CD14-positive monocyte (primary cell): Measurements from ENCODE around the gene CPLX4. TPM values are rescaled to one million over a fixed set of nuclear protein-coding genes. Genes with fewer than 3 reads are reported as not detected.

Source experiments
- DNase-seq, 3 donors: peaks; one replicate each; pipeline ENCODE4 v3.0.0-alpha.2; 2011 to 2022
- H2AFZ ChIP-seq: 2 replicates; pipeline ENCODE4 v1.6.0; 2012; ENCODE audit warnings: mild to moderate bottlenecking, low read depth, low read length, inconsistent platforms; ENCODE audit not compliant: insufficient read depth, poor library complexity, severe bottlenecking
- H3K27ac ChIP-seq, 2 donors: 1 replicate in 1 of 2; 2 replicates in 1 of 2; pipeline ENCODE4 v1.5.1; 2012 to 2013; ENCODE audit warnings: low read length in 2 of 2, control low read depth in 1 of 2, inconsistent platforms in 1 of 2, low read depth in 1 of 2, mild to moderate bottlenecking in 1 of 2
- H3K27me3 ChIP-seq, 2 donors: one replicate each; pipeline versions ENCODE4 v1.6.0 to v1.6.1; 2011 to 2013; ENCODE audit warnings: low read length in 2 of 2; ENCODE audit not compliant: control insufficient read depth in 2 of 2, insufficient read depth in 2 of 2
- H3K36me3 ChIP-seq, 2 donors: replicated peaks in 1 of 2; 1 replicate in 1 of 2; 2 replicates in 1 of 2; pipeline versions ENCODE4 v1.5.1 to v1.6.1; 2012 to 2013; ENCODE audit warnings: low read length in 2 of 2, control low read depth in 1 of 2, inconsistent platforms in 1 of 2, mild to moderate bottlenecking in 1 of 2; ENCODE audit not compliant: insufficient read depth in 2 of 2, control insufficient read depth in 1 of 2
- H3K4me1 ChIP-seq, 2 donors: 1 replicate in 1 of 2; 2 replicates in 1 of 2; pipeline versions ENCODE4 v1.5.1 to v1.6.1; 2012 to 2013; ENCODE audit warnings: low read length in 2 of 2, control low read depth in 1 of 2, inconsistent platforms in 1 of 2, mild to moderate bottlenecking in 1 of 2, moderate library complexity in 1 of 2; ENCODE audit not compliant: insufficient read depth in 2 of 2, control insufficient read depth in 1 of 2
- H3K4me2 ChIP-seq: replicated peaks from 2 replicates; pipeline ENCODE3; 2012; ENCODE audit warnings: low read length, moderate library complexity, mild to moderate bottlenecking; ENCODE audit not compliant: poor library complexity, severe bottlenecking; ENCODE audit errors: extremely low read depth
- H3K4me3 ChIP-seq, 3 experiments: fragments of 200-600 bp in 1 of 3; sonication (generic) in 1 of 3; replicated peaks in 1 of 3; 1 replicate in 2 of 3; 2 replicates in 1 of 3; pipeline ENCODE4 v1.5.1; 2011 to 2013; ENCODE audit warnings: low read length in 3 of 3, mild to moderate bottlenecking in 3 of 3, control low read depth in 2 of 3, low read depth in 2 of 3, inconsistent platforms in 1 of 3, moderate library complexity in 1 of 3
- H3K79me2 ChIP-seq: 2 replicates; pipeline ENCODE4 v1.6.0; 2012; ENCODE audit warnings: mild to moderate bottlenecking, control low read depth, inconsistent platforms, low read length, moderate library complexity; ENCODE audit not compliant: insufficient read depth
- H3K9ac ChIP-seq: 2 replicates; pipeline ENCODE4 v1.6.0; 2017; ENCODE audit warnings: low read length, mild to moderate bottlenecking; ENCODE audit not compliant: insufficient read depth, poor library complexity, severe bottlenecking
- H3K9me3 ChIP-seq, 2 donors: replicated peaks in 1 of 2; 1 replicate in 1 of 2; 2 replicates in 1 of 2; pipeline versions ENCODE4 v1.5.1 to v1.6.1; 2012 to 2013; ENCODE audit warnings: low read length in 2 of 2, control low read depth in 1 of 2; ENCODE audit not compliant: control insufficient read depth in 1 of 2, insufficient read depth in 1 of 2
- H4K20me1 ChIP-seq: 2 replicates; pipeline ENCODE4 v1.6.0; 2012; ENCODE audit warnings: mild to moderate bottlenecking, low read length, control low read depth, moderate library complexity; ENCODE audit not compliant: insufficient read depth
- H3K27ac Mint-ChIP-seq, 7 donors: one replicate each; pipeline ENCODE4 v1.8.0; 2020; ENCODE audit warnings: mild to moderate bottlenecking in 7 of 7, mixed read lengths in 7 of 7, moderate library complexity in 6 of 7, inconsistent platforms in 2 of 7
- H3K27me3 Mint-ChIP-seq, 3 donors: one replicate each; pipeline ENCODE4 v1.8.0; 2021 to 2022; ENCODE audit warnings: low read depth in 3 of 3, mild to moderate bottlenecking in 3 of 3, mixed read lengths in 3 of 3, moderate library complexity in 3 of 3, inconsistent platforms in 1 of 3
- H3K36me3 Mint-ChIP-seq, 2 donors: one replicate each; pipeline ENCODE4 v1.8.0; 2020; ENCODE audit warnings: mixed read lengths in 2 of 2, inconsistent platforms in 1 of 2, mild to moderate bottlenecking in 1 of 2
- H3K4me1 Mint-ChIP-seq: one replicate; pipeline ENCODE4 v1.8.0; 2020; ENCODE audit warnings: mild to moderate bottlenecking, mixed read lengths
- H3K4me3 Mint-ChIP-seq, 2 donors: one replicate each; pipeline ENCODE4 v1.8.0; 2020; ENCODE audit warnings: mild to moderate bottlenecking in 2 of 2, mixed read lengths in 2 of 2, moderate library complexity in 1 of 2
- H3K9me3 Mint-ChIP-seq, 7 donors: one replicate each; pipeline ENCODE4 v1.8.0; 2020 to 2022; ENCODE audit warnings: mixed read lengths in 7 of 7, mild to moderate bottlenecking in 6 of 7, moderate library complexity in 6 of 7, inconsistent platforms in 2 of 7
- WGBS: methylation state at CpG from one replicate; pipeline ENCODE4 v1.1.5; 2013; ENCODE audit warnings: missing lambda C conversion rate; ENCODE audit not compliant: insufficient coverage; 5-methylcytosine and 5-hydroxymethylcytosine counted together
- intact Hi-C, 2 donors: fragments of 100-400 bp; cut with micrococcal nuclease; formaldehyde crosslinking; loops; one replicate each; pipeline versions ENCODE4 v1.15.0 to v1.15.1; 2023
- polyA plus RNA-seq, 3 donors: library from polyadenylated mRNA; depleted of rRNA in 1 of 3; unstranded in 2 of 3; stranded (reverse) in 1 of 3; fragments of 300-500 nt in 2 of 3; fragments of >200 nt in 1 of 3; fragmentation: Illumina TruSeq in 2 of 3; gene quantifications; 1 replicate in 2 of 3; 2 replicates in 1 of 3; pipeline ENCODE4 v1.2.3, GENCODE V29; 2012 to 2021
- TF ChIP-seq, protein P1 (sequence below): fragments of 200-600 bp; IDR thresholded peaks from one replicate; pipeline ENCODE4 v1.8.0; 2022; ENCODE audit warnings: antibody characterized with exemption, mild to moderate bottlenecking

CPLX4 gene
- polyA plus RNA-seq, 3 donors = not detected

DNA sequence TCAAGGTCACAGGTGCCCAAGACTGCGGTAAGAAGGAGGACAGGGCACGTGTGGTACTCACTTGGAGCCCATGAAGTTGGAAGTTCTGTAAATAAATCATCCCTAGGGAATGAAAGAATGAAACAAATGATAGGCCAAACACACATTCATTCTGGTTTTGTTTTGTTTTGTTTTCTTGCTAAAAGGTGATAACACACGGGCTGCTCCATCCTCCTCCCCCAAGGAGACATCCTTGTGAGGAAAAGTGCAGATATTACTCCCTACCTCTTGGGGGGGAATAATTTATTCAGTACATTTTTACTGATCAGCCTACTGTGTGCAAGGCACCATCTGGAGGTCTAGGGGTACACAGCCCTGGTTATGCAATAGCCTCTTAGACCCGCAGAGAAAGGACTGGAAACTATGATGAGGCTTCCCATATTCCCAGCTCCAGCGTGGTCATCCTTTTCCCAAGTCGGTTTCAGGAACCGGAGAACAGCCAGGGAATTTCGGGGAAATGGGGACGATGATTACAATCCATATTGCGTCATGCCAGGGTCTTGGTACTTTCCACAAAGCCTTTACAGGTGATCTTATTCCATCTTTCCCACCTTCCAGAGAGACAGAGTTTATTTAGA, 51.5 kb downstream of the CPLX4 start:
- peaks cover 3 to 63% of the 10 kb centered on the region in 2 donors for H3K9me3 ChIP-seq
- Mint-ChIP-seq H3K36me3 (peaks cover 0 to 9% of the 10 kb centered on the region in 2 donors), H3K27me3 (peaks cover 90 to 94% (median 93%) of the 10 kb centered on the region in 3 donors), H3K9me3 (peaks cover 0 to 42% (median 33%) of the 10 kb centered on the region in 7 donors), H3K27ac (no peak overlapping the region), H3K4me1 (peaks cover 27% of the 10 kb centered on the region), H3K4me3 (peak overlapping the region in 1 of 2 donors; percentile 87)
- no peaks in the 10 kb centered on the region for H3K79me2 ChIP-seq
- no peak for DNase-seq
- TF ChIP-seq, protein P1, sequence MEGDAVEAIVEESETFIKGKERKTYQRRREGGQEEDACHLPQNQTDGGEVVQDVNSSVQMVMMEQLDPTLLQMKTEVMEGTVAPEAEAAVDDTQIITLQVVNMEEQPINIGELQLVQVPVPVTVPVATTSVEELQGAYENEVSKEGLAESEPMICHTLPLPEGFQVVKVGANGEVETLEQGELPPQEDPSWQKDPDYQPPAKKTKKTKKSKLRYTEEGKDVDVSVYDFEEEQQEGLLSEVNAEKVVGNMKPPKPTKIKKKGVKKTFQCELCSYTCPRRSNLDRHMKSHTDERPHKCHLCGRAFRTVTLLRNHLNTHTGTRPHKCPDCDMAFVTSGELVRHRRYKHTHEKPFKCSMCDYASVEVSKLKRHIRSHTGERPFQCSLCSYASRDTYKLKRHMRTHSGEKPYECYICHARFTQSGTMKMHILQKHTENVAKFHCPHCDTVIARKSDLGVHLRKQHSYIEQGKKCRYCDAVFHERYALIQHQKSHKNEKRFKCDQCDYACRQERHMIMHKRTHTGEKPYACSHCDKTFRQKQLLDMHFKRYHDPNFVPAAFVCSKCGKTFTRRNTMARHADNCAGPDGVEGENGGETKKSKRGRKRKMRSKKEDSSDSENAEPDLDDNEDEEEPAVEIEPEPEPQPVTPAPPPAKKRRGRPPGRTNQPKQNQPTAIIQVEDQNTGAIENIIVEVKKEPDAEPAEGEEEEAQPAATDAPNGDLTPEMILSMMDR = no peak
- H3K9ac ChIP-seq = no peak overlapping the region
- no peaks in the 10 kb centered on the region for H4K20me1 ChIP-seq
- H3K4me3 ChIP-seq = no peak overlapping the region
- intact Hi-C loops = no loop called here
- H3K4me2 ChIP-seq = no peak overlapping the region
- H3K27ac ChIP-seq = no peak overlapping the region
- no peak overlapping the region for H2AFZ ChIP-seq
- H3K4me1 ChIP-seq = peaks cover 0 to 2% of the 10 kb centered on the region in 2 donors
- 5% methylated on average over 4 of the region's 10 CpGs for WGBS
- peaks cover 87 to 93% of the 10 kb centered on the region in 2 donors for H3K27me3 ChIP-seq
- H3K36me3 ChIP-seq = no peaks in the 10 kb centered on the region

DNA sequence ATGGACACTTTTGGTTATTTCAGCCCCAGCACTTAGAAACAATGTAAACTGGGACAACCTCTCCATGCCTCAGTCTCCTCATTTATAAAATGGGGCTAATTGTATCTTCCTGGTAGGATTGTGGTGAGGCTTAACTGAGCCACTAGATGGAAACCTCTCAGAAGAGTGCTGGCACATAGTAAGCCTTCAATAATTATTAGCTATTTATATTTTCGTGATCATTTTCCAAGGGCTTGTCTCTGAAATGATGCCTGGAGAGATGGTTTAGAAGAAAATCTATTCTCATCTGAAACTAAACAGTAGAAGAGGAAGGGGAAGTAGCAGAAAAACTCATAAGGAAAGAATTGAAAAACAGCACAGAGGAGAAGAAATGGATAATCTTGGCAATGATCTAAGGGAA, 52.0 kb downstream of the CPLX4 start:
- Histone ChIP-seq H3K36me3 (no peaks in the 10 kb centered on the region), H3K27ac (no peak overlapping the region), H3K79me2 (no peaks in the 10 kb centered on the region), H3K4me1 (no peaks in the 10 kb centered on the region), H4K20me1 (no peaks in the 10 kb centered on the region), H3K9ac (no peak overlapping the region), H2AFZ (no peak overlapping the region), H3K9me3 (peaks cover 3 to 63% of the 10 kb centered on the region in 2 donors), H3K4me3 (no peak overlapping the region), H3K4me2 (no peak overlapping the region), H3K27me3 (peaks cover 82 to 87% of the 10 kb centered on the region in 2 donors)
- intact Hi-C loops = no loop called here
- Mint-ChIP-seq H3K27ac (no peak overlapping the region), H3K36me3 (peaks cover 0 to 9% of the 10 kb centered on the region in 2 donors), H3K27me3 (peaks cover 85 to 88% (median 87%) of the 10 kb centered on the region in 3 donors), H3K4me3 (peak overlapping the region in 1 of 2 donors; percentile 87), H3K4me1 (peaks cover 25% of the 10 kb centered on the region), H3K9me3 (peaks cover 0 to 42% (median 31%) of the 10 kb centered on the region in 7 donors)
- WGBS = no CpG with 5 or more reads among the region's 1 CpG
- TF ChIP-seq, protein P1 = no peak
- DNase-seq = no peak
